Osteoblast (primary cell): ENCODE measurements around the gene WNK2. TPM values are rescaled to one million over a fixed set of nuclear protein-coding genes. Genes with fewer than 3 reads are reported as not detected.

Experiments
- DNase-seq: peaks from one replicate; pipeline ENCODE4 v3.0.0; 2011; ENCODE audit warnings: low spot score, mixed read lengths; ENCODE audit not compliant: insufficient read length; ENCODE audit errors: missing footprints
- H2AFZ ChIP-seq: 2 replicates; pipeline ENCODE4 v1.6.0; 2011; ENCODE audit warnings: mild to moderate bottlenecking, low read length
- H3K27ac ChIP-seq: 2 replicates; pipeline ENCODE4 v1.5.1; 2011; ENCODE audit warnings: mild to moderate bottlenecking, low read depth, low read length, moderate library complexity
- H3K27me3 ChIP-seq: 2 replicates; pipeline ENCODE4 v1.6.0; 2012; ENCODE audit warnings: mild to moderate bottlenecking, control low read depth, inconsistent platforms, low read length, moderate library complexity; ENCODE audit not compliant: insufficient read depth
- H3K36me3 ChIP-seq: 2 replicates; pipeline ENCODE4 v1.5.1; 2011; ENCODE audit warnings: mild to moderate bottlenecking, low read length, control low read depth, moderate library complexity; ENCODE audit not compliant: insufficient read depth
- H3K4me1 ChIP-seq: 2 replicates; pipeline ENCODE4 v1.5.1; 2011; ENCODE audit warnings: mild to moderate bottlenecking, low read length, control low read depth, moderate library complexity; ENCODE audit not compliant: insufficient read depth
- H3K4me2 ChIP-seq: 2 replicates; pipeline ENCODE4 v1.6.0; 2011; ENCODE audit warnings: mild to moderate bottlenecking, low read length; ENCODE audit not compliant: insufficient read depth
- H3K4me3 ChIP-seq: fragments of 200-600 bp; sonication (generic); 3 replicates; pipeline ENCODE4 v1.5.1; 2012; ENCODE audit warnings: mild to moderate bottlenecking, low read length, inconsistent platforms; ENCODE audit not compliant: insufficient read depth
- H3K79me2 ChIP-seq: 2 replicates; pipeline ENCODE4 v1.6.0; 2012; ENCODE audit warnings: mild to moderate bottlenecking, low read length, control low read depth, inconsistent platforms; ENCODE audit not compliant: insufficient read depth
- H3K9me3 ChIP-seq: 2 replicates; pipeline ENCODE4 v1.5.1; 2011; ENCODE audit warnings: low read depth, low read length, control low read depth
- H4K20me1 ChIP-seq: 2 replicates; pipeline ENCODE4 v1.6.0; 2012; ENCODE audit warnings: mild to moderate bottlenecking, low read length, control low read depth; ENCODE audit not compliant: insufficient read depth
- total RNA-seq: library from RNA; depleted of rRNA; stranded (reverse); fragments of >200 nt; gene quantifications from 2 replicates; pipeline ENCODE4 v1.2.3, GENCODE V29; 2012
- TF ChIP-seq, protein P1 (sequence below): IDR thresholded peaks from 2 replicates; pipeline ENCODE4 v1.5.1; 2011; ENCODE audit warnings: mild to moderate bottlenecking, low read depth, low read length, moderate library complexity; ENCODE audit errors: extremely low read depth

WNK2 gene
- total RNA-seq, 1 donor, result not detected

- TF ChIP-seq, protein P1, sequence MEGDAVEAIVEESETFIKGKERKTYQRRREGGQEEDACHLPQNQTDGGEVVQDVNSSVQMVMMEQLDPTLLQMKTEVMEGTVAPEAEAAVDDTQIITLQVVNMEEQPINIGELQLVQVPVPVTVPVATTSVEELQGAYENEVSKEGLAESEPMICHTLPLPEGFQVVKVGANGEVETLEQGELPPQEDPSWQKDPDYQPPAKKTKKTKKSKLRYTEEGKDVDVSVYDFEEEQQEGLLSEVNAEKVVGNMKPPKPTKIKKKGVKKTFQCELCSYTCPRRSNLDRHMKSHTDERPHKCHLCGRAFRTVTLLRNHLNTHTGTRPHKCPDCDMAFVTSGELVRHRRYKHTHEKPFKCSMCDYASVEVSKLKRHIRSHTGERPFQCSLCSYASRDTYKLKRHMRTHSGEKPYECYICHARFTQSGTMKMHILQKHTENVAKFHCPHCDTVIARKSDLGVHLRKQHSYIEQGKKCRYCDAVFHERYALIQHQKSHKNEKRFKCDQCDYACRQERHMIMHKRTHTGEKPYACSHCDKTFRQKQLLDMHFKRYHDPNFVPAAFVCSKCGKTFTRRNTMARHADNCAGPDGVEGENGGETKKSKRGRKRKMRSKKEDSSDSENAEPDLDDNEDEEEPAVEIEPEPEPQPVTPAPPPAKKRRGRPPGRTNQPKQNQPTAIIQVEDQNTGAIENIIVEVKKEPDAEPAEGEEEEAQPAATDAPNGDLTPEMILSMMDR, result no peak
Observed at GRCh38 chr9:93155716-93156474, 28.0 kb upstream of the WNK2 start.

GRCh38 chr9:93156475-93157008 is 27.4 kb upstream of the WNK2 start:
- TF ChIP-seq, protein P1, result no peak
- Histone ChIP-seq H3K79me2 (no peaks in the 10 kb centered on the region), H2AFZ (no peak overlapping the region), H3K4me2 (no peak overlapping the region), H4K20me1 (no peaks in the 10 kb centered on the region), H3K4me3 (no peak overlapping the region), H3K27me3 (no peaks in the 10 kb centered on the region), H3K27ac (no peak overlapping the region), H3K9me3 (no peaks in the 10 kb centered on the region), H3K4me1 (peaks cover 5% of the 10 kb centered on the region), H3K36me3 (no peaks in the 10 kb centered on the region)
- peak; percentile 68 for DNase-seq

More at GRCh38 chr9:93155716-93156474, 28.0 kb upstream of the WNK2 start:
- no peak overlapping the region for H3K4me2 ChIP-seq
- H3K4me3 ChIP-seq, result no peak overlapping the region
- DNase-seq, result no peak
- H2AFZ ChIP-seq, result no peak overlapping the region
- H4K20me1 ChIP-seq, result no peaks in the 10 kb centered on the region
- H3K27me3 ChIP-seq, result no peaks in the 10 kb centered on the region
- no peaks in the 10 kb centered on the region for H3K79me2 ChIP-seq
- H3K27ac ChIP-seq, result no peak overlapping the region
- H3K4me1 ChIP-seq, result peaks cover 5% of the 10 kb centered on the region
- no peaks in the 10 kb centered on the region for H3K9me3 ChIP-seq
- no peaks in the 10 kb centered on the region for H3K36me3 ChIP-seq

GRCh38 chr9:93159601-93160471 is 24.1 kb upstream of the WNK2 start:
- H3K27ac ChIP-seq, result no peak overlapping the region
- DNase-seq, result peak; percentile 98
- no peak overlapping the region for H3K4me3 ChIP-seq
- H2AFZ ChIP-seq, result no peak overlapping the region
- no peaks in the 10 kb centered on the region for H3K79me2 ChIP-seq
- peak overlapping the region; percentile 7 for H3K4me2 ChIP-seq
- H3K27me3 ChIP-seq, result no peaks in the 10 kb centered on the region
- no peaks in the 10 kb centered on the region for H3K9me3 ChIP-seq
- H3K4me1 ChIP-seq, result peaks cover 5% of the 10 kb centered on the region
- no peaks in the 10 kb centered on the region for H4K20me1 ChIP-seq
- TF ChIP-seq, protein P1, result peak; percentile 90
- no peaks in the 10 kb centered on the region for H3K36me3 ChIP-seq
